ENCODE measurements around the gene ANKMY1.

ANKMY1 gene

GRCh38 chr2:240593703-240594451, 36.1 kb upstream of the ANKMY1 start:
- no peak for TF ChIP-seq CTCF (conservative IDR thresholded peaks at IDR 0.05; ENCODE audit: control insufficient read depth, insufficient read depth, low read depth, low read length)
- H3K4me3 ChIP-seq (ENCODE audit: control insufficient read depth, low read depth, low read length) = no peak overlapping the region
- no peak for DNase-seq (ENCODE audit: low read depth)

GRCh38 chr2:240593026-240593702, 35.4 kb upstream of the ANKMY1 start:
- TF ChIP-seq CTCF (conservative IDR thresholded peaks at IDR 0.05; ENCODE audit: control insufficient read depth, insufficient read depth, low read depth, low read length) = no peak
- no peak overlapping the region for H3K4me3 ChIP-seq (ENCODE audit: control insufficient read depth, low read depth, low read length)
- no peak for DNase-seq (ENCODE audit: low read depth)

- no peak overlapping the region for H3K4me3 ChIP-seq (ENCODE audit: control insufficient read depth, low read depth, low read length)
- TF ChIP-seq CTCF (conservative IDR thresholded peaks at IDR 0.05; ENCODE audit: control insufficient read depth, insufficient read depth, low read depth, low read length) = no peak
- no peak for DNase-seq (ENCODE audit: low read depth)
Observed at GRCh38 chr2:240591784-240592183, 34.0 kb upstream of the ANKMY1 start.

- DNase-seq (ENCODE audit: low read depth) = peak; percentile 41
- no peak for TF ChIP-seq CTCF (conservative IDR thresholded peaks at IDR 0.05; ENCODE audit: control insufficient read depth, insufficient read depth, low read depth, low read length)
Observed at GRCh38 chr2:240591226-240591625, 33.4 kb upstream of the ANKMY1 start.

GRCh38 chr2:240590681-240591111, 32.9 kb upstream of the ANKMY1 start:
- no peak for TF ChIP-seq CTCF (conservative IDR thresholded peaks at IDR 0.05; ENCODE audit: control insufficient read depth, insufficient read depth, low read depth, low read length)
- H3K4me3 ChIP-seq (ENCODE audit: control insufficient read depth, low read depth, low read length) = no peak overlapping the region
- no peak for DNase-seq (ENCODE audit: low read depth)

More at GRCh38 chr2:240591226-240591625, 33.4 kb upstream of the ANKMY1 start:
- no peak overlapping the region for H3K4me3 ChIP-seq (ENCODE audit: control insufficient read depth, low read depth, low read length)

GRCh38 chr2:240589850-240590525, 32.2 kb upstream of the ANKMY1 start:
- no peak for TF ChIP-seq CTCF (conservative IDR thresholded peaks at IDR 0.05; ENCODE audit: control insufficient read depth, insufficient read depth, low read depth, low read length)
- no peak overlapping the region for H3K4me3 ChIP-seq (ENCODE audit: control insufficient read depth, low read depth, low read length)
- no peak for DNase-seq (ENCODE audit: low read depth)

All from fibroblast of mammary gland (primary cell).